ENCODE results near the gene PRICKLE2. TPM values are rescaled to one million over a fixed set of nuclear protein-coding genes. Genes with fewer than 3 reads are reported as not detected.

PRICKLE2 gene
- total RNA-seq, 1 donor from 2014 or later: 84.0 TPM

DNA sequence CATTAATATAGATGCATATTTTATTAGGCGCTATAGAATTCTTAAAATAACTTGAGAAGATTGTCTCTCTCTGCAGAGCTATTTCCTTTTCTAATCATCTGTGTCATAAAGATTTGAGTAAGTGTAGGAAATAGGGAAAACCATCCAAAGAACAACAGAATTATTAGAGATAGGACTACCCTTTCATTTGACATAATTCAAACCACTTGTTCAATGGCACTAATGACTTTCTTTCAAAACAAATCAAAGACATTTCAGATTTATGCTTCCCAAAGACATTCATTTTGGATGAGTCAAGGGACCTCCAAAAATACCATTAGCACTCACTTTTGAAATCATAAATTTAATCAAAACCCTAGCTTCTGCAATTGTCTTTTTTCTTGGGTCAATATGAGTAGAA, 29.5 kb downstream of the PRICKLE2 start:
- no peak for FAIRE-seq
- no peak for DNase-seq (ENCODE audit: low spot score in 2 of 2)

DNA sequence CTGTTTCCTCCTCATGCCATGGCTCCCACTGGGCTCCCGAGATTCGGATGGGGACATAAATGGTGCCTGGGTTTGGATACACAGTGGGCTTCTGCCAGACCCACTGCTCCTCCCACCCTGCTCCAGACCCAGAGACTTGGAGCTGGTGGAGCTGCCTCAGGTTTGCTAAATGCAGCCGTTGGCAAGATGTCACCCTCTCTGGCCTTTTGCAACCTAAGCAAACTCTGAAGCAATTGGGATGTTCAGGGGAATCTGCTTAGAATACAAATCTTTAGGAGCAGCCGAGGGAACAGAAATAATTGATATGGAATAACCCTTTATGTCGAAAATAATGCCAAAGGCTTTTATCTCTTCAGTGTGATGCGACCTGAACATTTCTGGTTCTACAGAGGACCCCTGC, 33.4 kb downstream of the PRICKLE2 start:
- FAIRE-seq (no peak), DNase-seq (ENCODE audit: low spot score in 2 of 2) (no peak)

DNA sequence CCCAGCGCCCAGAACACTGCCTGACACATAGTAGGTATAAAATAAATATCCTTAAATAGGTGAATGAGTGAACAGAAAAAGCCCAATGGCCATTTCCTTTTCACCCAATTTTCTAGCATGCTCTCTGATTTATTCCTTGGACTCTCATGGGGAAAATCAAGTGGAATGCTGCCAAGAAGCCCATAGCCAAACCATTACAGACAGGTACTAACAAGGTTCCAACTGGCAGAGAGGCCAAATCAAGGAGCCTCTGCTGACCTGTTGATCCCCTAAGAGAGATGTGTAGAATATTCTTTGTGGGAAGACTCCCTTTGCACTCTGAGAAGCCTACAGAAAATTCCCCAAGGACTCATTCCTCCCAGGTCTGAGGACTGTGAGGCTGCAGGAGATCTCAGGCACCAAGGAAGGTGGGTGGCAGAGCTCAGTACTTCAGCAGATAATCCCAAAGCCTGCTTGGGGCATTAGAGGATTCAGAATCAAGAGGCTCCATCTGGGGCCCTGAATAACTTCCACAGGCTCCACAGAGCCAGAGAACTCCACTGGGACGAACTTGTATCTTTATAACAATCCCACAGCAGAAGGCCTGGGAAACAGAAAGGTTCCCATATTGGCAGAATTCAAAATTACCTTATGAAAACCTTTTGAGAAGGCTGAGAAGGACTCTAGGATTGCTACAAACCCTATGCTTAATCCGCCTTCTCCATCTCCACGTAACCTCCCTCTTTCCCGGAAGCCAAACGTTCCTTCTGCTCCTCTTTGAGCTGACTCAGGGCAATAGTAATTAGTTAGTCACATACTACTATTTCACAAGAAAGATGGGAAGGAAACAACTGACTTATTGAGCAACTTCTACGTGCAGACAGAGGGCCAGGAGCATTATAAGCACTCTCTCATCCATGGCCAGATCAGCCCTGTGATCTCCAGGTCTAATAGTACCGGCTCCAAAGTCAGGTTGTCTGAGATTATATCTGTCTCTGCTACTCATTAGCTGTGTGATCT, 34.5 kb downstream of the PRICKLE2 start:
- no peak for FAIRE-seq
- DNase-seq (ENCODE audit: low spot score in 2 of 2): no peak

DNA sequence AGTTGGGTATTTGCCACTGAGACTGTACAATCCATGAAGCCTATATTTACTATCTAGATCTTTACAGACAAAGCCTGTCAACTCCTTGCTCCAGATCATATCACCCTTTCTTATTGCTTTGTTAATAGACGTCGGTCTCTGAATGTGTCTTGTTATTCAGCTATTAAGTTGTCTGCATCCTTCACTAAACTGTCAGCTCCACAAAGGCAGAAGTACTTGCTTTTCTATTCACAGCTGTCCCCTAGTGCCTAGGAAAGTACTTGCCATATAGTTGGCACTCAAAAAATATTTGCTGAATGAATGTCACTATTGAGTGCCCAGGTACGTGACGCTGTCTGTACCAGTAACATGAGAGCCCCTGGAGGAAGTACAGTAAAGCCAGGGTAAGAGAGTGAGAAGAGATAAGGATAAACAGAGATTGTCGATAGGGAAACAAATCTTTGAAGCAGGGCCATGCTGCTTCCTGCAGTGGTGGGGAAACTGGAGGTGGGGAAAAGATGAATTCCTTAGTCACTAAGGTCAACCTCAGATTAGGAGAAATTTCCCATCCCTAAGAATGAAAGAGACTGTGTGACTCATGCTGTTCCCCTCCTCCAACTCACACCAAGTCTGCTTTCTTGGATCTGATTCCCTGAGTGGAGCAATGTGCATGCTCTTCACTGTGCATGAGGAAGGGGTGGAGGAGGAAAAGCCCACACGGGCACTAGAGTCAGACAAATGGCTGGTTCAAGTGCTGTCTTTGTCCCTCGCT, 36.3 kb downstream of the PRICKLE2 start:
- FAIRE-seq (no peak), DNase-seq (ENCODE audit: low spot score in 2 of 2) (peak; percentile 10 to 43)

DNA sequence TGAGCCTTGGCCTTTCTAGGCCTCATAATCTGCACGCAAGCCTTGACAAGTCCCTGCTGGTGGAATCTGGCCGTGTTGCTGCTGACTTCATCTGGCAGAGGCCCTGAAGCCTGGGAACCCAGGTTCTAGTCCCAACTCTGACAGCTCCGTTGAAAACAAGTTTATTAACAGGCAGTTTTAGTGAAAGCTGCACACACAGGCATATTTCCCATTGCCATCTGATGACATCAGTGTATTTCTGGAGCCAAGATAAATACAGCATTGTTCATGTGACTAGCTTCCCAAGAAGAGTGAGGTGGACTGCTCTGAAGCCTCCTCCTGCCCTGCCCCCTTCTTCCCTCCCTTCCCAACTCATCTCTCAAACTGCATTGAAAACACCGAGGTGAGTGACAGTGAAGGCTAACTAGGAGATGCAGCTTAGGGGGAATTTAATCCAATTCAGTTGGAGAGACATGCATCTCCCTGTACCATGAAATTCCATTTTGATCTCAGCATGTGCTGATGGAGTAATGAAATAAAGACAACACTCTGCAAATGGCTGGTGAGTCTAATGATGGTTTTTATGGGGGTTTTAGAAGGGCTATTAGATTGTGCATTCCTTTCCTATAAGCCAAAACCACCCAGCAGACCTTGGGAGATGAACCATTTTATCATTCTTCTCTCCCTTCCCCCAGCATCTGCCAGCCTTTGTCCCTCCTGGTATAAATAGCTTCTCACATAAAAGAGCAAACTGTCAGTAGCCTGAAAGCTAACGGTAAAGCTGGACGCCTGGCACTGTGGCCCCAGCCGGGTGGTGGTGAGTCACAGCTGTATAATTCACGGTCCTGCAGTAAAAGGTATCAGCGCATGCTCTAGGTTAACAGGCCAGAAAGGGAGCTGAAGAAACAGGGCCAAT, 38.0 kb downstream of the PRICKLE2 start:
- DNase-seq (ENCODE audit: low spot score in 2 of 2): no peak
- no peak for FAIRE-seq

DNA sequence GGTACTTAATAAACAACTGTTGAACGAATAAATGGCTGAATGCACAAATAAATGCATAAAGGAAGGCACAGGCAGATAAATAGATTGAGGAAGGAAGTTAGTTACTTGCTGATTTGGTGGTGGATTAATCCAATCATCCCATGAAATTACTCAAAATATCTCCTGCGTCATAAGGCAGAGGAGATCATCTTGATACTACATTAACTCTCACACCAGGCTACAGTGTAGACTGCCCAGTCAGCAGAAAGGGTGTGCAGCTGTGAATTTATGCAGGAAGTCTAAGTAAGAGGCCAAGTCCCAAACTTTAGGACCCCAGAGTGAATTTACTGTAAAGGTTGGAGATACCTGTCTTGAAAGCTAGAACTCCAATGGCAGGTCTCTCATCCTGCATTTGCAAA, 38.6 kb downstream of the PRICKLE2 start:
- no peak for FAIRE-seq
- DNase-seq (ENCODE audit: low spot score in 2 of 2): no peak

DNA sequence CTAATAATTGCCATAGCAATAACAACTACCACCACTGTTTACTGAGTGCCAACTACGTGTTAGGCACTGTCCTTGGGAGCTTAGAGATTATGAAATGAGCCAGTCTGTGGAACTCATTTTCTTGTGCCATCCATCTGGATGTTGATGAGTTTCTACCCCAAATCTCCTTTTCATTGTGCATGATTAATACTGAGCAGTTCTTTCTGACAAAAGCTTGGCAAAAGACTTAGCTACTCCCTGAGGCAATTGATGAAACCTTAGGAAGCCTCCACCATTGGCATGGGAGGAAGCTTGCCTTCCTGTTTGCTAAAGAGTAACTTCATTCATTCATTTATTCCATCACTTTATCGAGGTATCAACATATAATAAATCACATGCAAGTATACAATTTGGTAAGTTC, 39.8 kb downstream of the PRICKLE2 start:
- no peak for DNase-seq (ENCODE audit: low spot score in 2 of 2)
- no peak for FAIRE-seq

DNA sequence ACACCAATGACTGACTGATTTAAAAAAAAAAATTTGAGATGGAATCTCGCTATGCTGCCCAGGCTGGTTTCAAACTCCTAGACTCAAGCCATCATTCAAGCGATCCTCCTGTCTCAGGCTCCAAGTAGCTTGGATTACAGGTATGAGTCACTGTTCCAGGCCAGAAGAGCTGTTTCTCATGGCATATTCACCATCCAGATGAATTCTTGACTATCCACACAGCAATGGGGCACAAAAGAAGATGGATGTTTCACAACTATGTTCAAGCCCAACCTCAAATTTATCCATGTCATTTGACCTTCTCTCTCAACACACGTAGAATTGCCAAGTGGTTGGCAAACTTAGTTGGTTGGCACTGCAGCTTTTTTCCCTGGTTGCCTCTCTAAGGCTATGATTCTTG, 40.6 kb downstream of the PRICKLE2 start:
- FAIRE-seq: no peak
- no peak for DNase-seq (ENCODE audit: low spot score in 2 of 2)

DNA sequence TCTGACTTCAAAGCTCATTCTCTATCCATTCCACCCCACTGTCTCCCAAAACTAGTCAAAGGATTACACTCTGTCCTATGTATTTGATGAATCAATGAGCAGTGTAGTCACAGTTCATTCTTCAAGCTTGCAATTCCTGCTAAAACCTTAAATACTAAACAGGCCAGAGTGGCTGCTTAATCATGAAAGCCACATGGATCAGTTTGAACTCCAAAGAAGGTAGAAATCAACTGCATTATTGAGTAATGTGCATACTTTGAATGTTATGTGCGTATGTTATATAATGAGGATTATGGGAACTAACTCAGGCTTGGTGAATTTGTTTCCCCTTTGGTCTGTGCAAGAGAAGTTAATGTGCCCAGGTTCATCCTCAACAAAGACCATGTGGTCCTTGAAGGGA, 45.4 kb downstream of the PRICKLE2 start:
- no peak for DNase-seq (ENCODE audit: low spot score in 2 of 2)
- FAIRE-seq: no peak

DNA sequence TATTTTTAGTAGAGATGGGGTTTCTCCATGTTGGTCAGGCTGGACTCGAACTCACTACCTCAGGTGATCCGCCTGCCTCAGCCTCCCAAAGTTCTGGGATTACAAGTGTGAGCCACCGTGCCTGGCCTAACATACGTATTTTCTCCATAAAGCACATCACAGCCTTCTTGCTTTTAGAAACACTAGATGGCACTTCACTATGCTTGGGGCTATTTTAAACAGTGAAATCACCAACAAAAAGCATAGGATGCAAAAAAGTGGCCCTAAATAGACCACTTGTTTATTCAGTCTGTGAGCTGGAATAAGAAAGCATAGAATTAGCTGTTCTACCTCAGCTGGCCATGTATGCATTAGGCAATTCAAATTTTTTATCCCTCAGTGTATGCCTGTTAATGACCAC, 46.0 kb downstream of the PRICKLE2 start:
- FAIRE-seq (no peak), DNase-seq (ENCODE audit: low spot score in 2 of 2) (no peak)

DNA sequence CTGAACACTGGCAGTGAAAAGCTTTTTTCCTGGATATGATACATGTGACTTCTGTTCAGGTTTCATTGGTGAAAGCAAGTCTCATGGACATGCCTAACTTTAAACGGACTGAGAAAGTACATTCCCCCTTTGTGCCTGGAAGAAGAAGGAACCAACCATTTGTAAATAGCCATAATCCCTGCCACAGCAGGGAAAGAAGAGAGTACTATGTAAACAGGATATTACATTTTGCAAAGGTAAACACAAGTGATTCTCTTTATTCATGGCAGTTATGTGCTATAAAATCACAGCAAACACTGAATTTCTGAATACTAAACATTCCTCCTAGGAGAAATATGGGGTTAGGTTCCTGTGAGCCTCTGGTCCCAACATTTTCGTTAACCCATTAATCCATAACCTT, 46.8 kb downstream of the PRICKLE2 start:
- no peak for DNase-seq (ENCODE audit: low spot score in 2 of 2)
- no peak for FAIRE-seq

DNA sequence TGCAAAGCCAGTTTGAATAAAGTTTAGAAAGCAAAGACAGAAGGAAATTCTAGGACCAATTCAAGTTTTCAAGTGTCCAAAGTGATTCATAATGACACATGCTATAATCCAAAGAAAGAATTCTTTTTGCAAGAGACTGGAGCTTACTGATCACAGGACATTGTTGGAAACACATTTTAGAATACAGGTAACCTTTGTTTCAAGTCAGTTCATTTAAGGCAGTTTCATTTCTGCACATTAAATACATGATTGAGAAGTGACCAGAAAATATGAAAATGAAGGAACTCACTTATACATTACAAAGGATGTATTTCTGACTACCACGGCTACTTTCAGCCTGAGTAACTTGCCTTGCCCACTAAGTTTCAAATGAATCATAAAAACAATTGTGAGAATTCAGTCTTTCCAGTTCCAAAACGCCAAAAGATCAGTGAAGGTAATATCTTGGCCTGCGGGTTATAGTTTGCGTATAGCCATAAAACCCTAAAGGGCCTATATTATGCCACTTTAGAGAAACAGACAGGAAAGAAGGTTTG, 48.7 kb downstream of the PRICKLE2 start:
- DNase-seq (ENCODE audit: low spot score in 2 of 2) (no peak), FAIRE-seq (no peak)

DNA sequence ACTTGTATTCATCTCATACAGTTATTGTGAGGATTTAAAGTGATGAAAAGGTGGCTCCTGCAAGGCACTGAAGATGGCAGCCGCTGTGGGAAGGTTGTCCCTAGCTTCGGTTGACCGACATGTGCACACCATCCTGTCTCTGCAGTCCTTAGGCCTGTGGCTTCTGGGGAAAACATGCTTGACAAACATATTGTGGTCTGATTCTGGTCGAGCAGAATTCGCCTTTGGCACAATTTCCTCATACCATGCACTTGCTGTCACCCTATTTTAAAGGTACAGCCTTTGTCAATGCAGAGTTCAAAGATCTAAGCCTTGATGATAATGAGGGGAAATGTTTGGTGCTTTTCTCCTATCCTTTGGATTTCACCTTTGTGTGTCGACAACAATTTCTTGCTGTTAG, 50.9 kb downstream of the PRICKLE2 start:
- DNase-seq (ENCODE audit: low spot score in 2 of 2) (no peak), FAIRE-seq (no peak)

DNA sequence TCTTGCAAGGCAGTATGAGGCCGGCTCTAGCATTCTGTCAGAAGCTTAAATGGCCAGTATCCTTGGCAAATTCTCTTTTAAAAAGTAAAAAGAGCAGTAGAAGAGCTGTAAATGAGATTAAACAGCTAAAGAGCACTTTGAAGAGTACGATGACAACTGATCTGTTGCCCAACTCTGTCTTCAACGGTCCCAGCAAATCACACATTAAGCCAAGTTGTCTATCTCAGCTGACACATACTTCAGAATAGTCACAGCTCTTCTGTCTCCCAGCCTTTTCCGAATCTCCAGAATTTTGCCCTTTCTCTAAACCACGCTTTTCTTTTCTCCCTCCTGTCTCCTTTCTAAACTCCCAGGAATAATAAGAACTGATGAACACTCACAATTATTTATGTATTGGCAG, 51.7 kb downstream of the PRICKLE2 start:
- no peak for DNase-seq (ENCODE audit: low spot score in 2 of 2)
- FAIRE-seq: no peak

DNA sequence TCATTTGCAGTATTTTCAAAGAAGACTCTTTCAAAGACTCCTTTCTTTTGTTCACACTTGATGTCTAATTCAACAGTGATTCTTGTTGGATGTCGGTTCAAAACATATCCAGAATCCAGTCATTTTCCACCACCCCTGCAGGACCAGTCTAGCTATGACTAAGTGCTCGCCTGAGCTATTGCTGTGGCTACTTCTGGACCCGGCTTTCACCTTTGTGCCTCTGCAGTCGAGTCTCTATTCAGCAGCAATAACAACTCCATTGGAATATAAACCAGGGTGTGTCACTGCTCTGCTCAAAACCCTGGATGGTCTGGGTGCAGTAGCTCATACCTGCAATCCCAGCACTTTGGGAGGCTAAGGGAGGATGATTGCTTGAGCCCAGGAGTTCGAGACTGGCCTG, 55.0 kb downstream of the PRICKLE2 start:
- no peak for DNase-seq (ENCODE audit: low spot score in 2 of 2)
- FAIRE-seq: no peak

DNA sequence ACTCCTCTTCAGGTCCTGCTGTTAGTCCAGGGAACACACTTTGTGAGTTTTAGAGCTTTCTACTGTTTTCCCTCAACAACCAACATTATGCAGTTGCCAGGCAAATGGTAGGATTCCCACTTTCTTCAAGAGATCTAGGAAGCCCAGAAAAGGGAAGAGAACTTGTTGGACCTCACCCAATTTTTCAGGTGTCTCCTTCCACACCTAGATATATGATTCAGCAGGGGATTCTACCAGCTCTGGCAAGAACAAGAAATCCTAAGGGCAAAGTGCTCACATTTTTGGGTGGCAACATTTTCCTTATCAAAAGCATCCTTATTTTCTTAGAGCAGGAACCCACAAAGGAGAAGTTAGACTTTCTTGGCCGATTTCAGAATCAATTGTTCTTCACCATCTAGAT, 57.4 kb downstream of the PRICKLE2 start:
- DNase-seq (ENCODE audit: low spot score in 2 of 2): no peak
- FAIRE-seq: no peak

DNA sequence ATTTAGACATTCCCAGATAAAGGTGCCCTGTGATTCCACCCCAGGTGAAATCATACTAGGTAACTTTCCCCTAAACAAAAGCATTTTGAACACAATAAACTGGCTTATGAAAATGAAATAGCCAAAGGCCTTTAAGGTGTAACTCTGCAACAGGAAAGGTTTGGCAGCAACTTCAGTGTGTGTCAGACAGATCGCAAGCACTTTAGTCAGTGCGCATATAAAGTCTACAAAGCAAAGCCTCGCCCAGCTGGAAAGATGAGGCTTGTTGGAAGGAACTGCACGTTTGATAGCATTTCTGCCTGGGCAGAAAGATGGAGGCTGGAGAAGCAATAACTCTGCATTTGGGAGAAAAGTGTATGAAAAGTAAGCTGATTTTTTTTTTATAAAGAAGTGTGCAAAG, 57.9 kb downstream of the PRICKLE2 start:
- FAIRE-seq (no peak), DNase-seq (ENCODE audit: low spot score in 2 of 2) (no peak)

DNA sequence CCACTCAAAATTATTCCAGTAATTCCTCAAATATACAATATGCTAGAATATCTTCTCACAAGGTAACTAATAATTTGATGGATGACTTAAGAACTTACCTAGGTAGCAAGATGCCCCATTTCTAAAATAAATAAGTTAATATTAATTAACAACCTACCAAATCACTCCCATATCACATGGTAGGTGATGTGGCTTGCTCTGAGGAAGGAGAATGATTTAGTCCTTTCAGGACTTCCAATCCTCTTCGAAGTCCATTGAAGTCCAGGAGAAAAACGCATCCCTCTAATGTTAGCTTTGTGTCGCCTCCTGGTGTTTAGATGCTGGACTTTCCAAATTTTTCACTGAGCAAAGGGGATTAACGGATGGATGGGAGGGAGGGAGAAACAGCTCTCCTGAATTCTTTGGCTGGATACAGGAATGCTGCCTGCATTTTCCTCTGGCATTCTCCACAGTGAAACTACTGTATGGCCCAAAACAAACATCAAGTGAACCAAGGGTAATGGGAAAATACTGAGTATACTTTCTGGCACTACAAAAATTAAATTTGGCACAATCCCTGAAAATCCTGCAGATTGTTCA, 58.6 kb downstream of the PRICKLE2 start:
- no peak for FAIRE-seq
- no peak for DNase-seq (ENCODE audit: low spot score in 2 of 2)

DNA sequence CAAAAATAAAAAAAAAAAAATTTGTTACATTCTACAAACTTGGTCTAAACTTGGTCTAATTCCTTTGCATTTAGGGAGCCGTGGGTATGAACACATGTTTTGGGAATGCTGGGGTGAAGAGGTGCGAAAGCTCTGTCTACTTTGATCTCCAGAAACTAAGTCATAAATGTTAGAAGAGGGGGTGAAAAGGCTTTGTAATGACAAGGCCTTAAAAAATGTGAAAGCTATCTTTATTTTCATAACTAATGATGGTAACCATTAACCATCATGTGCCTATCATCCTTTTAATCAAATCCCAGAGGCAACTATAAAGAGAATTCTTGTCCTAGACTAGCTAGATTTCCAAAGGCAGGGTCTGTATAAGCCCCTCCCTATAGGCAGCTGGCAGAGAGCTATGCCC, 60.9 kb downstream of the PRICKLE2 start:
- FAIRE-seq (no peak), DNase-seq (ENCODE audit: low spot score in 2 of 2) (no peak)

DNA sequence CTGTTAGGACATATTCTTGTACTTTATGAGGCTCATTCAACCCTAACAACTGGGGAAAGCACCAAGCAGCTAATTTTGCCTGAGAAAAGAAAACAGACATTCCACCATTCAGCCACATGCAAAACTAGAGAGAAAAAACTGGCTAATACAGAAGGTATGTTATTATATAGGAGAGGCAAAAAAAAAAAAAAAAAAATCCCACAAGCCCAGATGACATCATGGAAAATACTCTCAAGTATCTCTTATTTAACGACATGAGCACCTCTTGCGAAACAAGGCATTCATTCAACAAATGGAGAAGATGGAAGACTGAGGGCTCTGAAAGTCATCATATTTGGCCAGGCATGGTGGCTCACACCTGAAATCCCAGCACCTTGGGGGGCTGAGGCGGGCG, 61.5 kb downstream of the PRICKLE2 start:
- DNase-seq (ENCODE audit: low spot score in 2 of 2): no peak

More for the DNA sequence above, 61.5 kb downstream of the PRICKLE2 start:
- no peak for FAIRE-seq
